ELR (cell line): ENCODE data around the gene CACNA1G.

Experiments used
- DNase-seq: peaks from one replicate; pipeline ENCODE4 v3.0.0-alpha.2; 2015; ENCODE audit warnings: low read depth

CACNA1G gene

GRCh38 chr17:50548831-50549230, 11.7 kb upstream of the CACNA1G start:
- DNase-seq = no peak

- DNase-seq = no peak
Observed at GRCh38 chr17:50549256-50549941, 11.1 kb upstream of the CACNA1G start.

- no peak for DNase-seq
Observed at GRCh38 chr17:50549969-50550368, 10.5 kb upstream of the CACNA1G start.

GRCh38 chr17:50550661-50551432, 9.7 kb upstream of the CACNA1G start:
- peak; percentile 86 for DNase-seq

DNA sequence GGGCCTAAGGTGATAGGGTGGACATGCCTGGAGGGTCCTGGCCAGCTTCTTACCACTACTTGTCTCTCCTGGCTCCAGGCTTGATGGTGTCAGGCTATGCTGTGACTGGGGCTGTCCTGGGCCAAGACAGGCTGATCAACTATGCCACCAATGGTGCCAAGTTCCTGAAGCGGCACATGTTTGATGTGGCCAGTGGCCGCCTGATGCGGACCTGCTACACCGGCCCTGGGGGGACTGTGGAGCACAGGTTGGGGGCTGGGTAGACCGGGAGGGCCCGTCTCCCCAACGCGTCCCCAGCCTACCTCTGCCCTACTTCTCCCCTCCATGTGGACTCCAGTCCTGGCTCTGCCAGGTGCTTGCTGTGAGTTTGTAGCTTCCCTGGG, 9.1 kb upstream of the CACNA1G start:
- no peak for DNase-seq

DNA sequence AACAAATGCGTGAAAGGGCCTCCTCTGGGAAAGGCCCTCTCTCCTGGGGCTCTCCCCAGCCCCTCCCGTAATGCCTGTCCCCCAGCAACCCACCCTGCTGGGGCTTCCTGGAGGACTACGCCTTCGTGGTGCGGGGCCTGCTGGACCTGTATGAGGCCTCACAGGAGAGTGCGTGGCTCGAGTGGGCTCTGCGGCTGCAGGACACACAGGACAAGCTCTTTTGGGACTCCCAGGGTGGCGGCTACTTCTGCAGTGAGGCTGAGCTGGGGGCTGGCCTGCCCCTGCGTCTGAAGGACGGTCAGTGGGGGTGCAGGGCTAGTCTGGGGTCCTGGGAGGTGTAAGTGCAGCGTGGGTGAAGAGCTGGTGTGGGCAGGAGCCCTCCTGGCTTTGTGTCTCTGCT, 8.6 kb upstream of the CACNA1G start:
- no peak for DNase-seq

DNA sequence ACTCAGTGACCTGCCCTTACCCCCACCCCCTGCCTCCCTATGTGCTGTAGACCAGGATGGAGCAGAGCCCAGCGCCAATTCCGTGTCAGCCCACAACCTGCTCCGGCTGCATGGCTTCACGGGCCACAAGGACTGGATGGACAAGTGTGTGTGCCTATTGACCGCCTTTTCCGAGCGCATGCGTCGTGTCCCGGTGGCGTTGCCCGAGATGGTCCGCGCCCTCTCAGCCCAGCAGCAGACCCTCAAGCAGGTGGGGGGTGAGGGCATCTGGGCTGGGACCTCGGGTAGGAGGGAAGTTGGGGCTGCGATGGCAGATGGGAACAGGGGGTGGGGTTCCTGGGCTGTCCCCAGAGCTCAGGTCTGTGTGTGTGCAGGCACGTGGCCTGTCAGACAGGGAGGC, 6.3 kb upstream of the CACNA1G start:
- DNase-seq = no peak

- DNase-seq = no peak
Observed at GRCh38 chr17:50556803-50557202, 3.7 kb upstream of the CACNA1G start.

- DNase-seq = no peak
Observed at GRCh38 chr17:50557630-50558029, 2.9 kb upstream of the CACNA1G start.

GRCh38 chr17:50558091-50558490, 2.4 kb upstream of the CACNA1G start:
- DNase-seq = no peak

DNA sequence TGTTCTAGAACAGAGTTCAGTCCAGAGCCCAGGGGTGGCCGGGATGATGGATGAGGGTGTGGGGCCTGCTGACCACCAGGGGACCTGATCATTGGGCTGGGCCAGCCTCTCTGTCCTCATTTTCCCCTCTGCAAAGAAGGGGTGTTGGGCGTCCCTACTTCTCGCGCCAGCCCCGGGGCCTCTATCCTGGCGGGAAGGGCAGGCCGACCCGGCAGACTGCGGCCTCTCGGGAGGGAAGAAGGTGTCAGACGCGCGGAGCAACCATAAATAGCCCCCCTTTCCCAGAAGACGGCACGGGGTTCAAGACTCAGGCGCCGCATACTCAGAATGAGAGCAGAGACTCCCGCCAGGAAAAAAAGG, 2.0 kb upstream of the CACNA1G start:
- DNase-seq = no peak

- no peak for DNase-seq
Observed at GRCh38 chr17:50558941-50559614, 1.4 kb upstream of the CACNA1G start.

GRCh38 chr17:50559674-50560184, 786 bp upstream of the CACNA1G start:
- peak; percentile 63 for DNase-seq

GRCh38 chr17:50560931-50561745, 623 bp downstream of the CACNA1G start:
- DNase-seq = no peak

GRCh38 chr17:50561746-50562141, 1.2 kb downstream of the CACNA1G start:
- DNase-seq = no peak

DNA sequence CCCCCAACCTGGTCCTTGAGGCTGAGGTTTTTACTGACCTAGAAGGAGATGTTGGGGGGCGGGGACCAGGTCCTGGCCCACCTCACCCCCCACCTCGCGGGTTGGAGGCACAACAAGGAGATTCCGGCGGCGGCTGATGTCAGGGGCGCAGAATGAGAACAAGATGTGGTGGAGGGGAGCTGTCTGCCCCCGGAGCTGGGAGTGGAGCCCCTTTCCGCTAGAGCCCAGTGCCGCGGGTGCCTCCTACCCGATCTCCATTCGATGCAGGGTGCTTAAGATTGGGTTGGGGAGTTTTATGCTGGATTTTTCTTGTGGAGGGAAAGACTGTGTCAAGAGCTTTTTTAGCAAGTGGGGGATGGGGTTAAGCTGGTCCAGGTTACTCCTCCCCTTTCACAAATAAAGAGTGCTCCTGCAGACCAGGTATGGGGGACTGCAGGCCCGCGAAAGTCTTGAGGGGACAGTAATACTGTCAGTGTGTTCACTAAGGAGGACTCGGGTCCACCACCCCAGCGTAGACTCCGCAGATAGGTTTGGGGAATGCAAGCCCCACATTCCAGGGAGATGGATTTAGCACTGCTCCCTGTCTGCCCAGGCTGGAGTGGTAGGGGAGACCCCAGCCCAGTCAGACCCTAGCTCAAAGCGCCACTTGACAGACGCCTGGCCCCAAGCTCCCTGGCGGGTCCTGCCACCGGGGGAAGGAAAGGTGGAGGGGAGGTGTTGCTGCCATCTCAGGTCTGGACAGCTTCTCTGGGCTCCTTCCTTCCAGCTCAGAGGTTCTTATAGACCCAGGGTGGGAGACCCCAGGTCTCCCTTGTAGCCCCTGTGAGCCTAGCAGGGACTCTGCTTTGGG, 2.0 kb downstream of the CACNA1G start:
- DNase-seq = no peak

GRCh38 chr17:50563092-50563511, 2.6 kb downstream of the CACNA1G start:
- DNase-seq = no peak

DNA sequence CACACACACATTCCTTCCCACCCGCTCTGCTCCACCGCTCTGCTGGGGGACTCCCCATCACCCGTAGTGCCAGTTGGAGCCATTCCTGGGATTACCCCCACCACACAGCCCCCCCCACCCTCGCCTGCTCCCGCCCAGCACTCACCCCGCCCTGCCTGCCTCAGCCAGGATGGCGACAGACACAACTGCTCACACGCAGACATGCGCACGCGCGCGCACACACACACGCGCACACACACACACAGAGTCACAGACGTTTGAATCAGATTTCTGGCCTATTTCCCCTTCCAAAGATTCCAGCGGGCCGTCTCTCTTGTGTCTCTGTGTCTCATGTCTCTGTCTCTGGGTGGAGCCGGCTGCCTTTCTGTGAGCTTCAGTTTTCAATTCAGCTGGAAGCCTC, 4.4 kb downstream of the CACNA1G start:
- peak; percentile 59 for DNase-seq

DNA sequence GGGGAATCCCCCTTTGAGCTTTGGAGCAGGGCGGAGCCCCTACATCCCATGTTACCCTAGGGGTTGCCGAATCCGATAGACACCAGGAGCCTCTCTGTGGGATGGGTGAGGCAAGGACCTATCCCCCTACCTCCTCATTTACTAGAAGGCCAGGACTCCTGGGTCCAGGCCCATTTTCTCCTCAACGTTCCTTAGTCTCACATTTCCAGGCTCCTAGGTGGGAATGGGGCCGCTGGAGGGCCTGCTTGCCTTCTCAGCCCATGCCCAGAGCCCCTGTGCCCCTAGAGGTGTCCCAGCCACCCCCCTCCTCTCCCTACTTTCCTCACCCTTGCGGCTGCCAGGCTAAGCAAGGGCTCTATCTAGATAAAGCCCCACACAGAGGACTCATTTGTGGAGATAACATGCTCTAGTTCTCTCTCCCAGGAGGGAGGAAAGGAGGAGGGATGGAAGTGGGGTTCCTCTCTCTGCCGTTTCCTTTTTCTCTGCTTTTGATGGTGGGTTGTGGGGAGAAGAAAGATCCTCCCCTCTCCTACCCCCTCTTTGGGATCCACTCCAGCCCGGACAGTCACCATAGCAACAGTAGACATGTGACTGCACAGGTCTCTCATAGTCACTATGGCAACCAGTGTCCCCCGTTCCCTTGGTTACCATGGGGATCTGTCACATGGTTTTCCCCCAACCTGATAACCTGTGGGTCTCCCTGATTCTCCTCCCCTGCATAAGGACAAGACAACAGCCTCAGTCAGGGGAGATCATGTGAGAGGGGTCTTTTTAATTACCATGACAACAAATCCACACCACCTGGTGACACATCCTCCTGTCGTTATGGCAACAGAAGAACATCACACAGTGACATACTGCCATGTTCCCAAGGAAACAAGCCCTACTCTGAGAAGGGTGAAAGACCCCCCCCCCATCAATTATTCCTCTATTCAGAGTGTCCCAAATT, 5.2 kb downstream of the CACNA1G start:
- peak; percentile 32 for DNase-seq

GRCh38 chr17:50566886-50567285, 6.4 kb downstream of the CACNA1G start:
- no peak for DNase-seq
